ENCODE data around the gene MOB2. TPM values are rescaled to one million over a fixed set of nuclear protein-coding genes. Genes with fewer than 3 reads are reported as not detected.
A peak's percentile ranks its signal among the peaks of the same experiment; 100 is the strongest.

Gene MOB2
- 10 to 100 TPM; 36.8 to 59.1 (median 45.2) TPM for total RNA-seq
- polyA plus RNA-seq = 10 to 100 TPM; 25.2 to 57.9 TPM
- long read RNA-seq, donor 1, partial matches to known transcripts = 36 of 45 reads
- long read RNA-seq, donor 1, other reads (novel, unspliced or antisense) = 2 of 45 reads
- long read RNA-seq, donor 2, partial matches to known transcripts = 28 of 44 reads
- long read RNA-seq, donor 2, other reads (novel, unspliced or antisense) = 9 of 44 reads
- long read RNA-seq, donor 3, partial matches to known transcripts = 42 of 55 reads
- long read RNA-seq, donor 3, other reads (novel, unspliced or antisense) = 8 of 55 reads

GRCh38 chr11:1486054-1486825 lies at the start of gene MOB2:
MOB2 (minus strand) TSS chr11:1486779; CDS start chr11:1486556, 223 bp downstream.
- DNase-seq = peak; percentile 39 to 50
- H3K27ac ChIP-seq = peak within 1 kb of the TSS in 9 of 10 donors; percentile 10 to 66 (median 34)
- no peaks in the 10 kb centered on the region for H3K27me3 ChIP-seq

GRCh38 chr11:1534682-1535081 lies 48.1 kb upstream of the MOB2 start:
- H3K4me1 ChIP-seq = peaks cover 50 to 80% (median 77%) of the 10 kb centered on the region in 9 donors
- TF ChIP-seq CTCF (IDR thresholded peaks at IDR 0.05) = no peak
- DNase-seq (peak in 1 of 2 donors; percentile 15), ATAC-seq (peak in 1 of 8 donors; percentile 14)
- peaks cover 0 to 7% (median 0%) of the 10 kb centered on the region in 7 donors for H3K27me3 ChIP-seq
- H3K27ac ChIP-seq = peak overlapping the region in 3 of 10 donors; percentile 41 to 72 (median 71)
- H3K9me3 ChIP-seq = peaks cover 0 to 3% (median 0%) of the 10 kb centered on the region in 11 donors
- 75 to 78% methylated on average over 14 of the region's 14 CpGs for WGBS, 2 donors
- peaks cover 0 to 28% (median 0%) of the 10 kb centered on the region in 9 donors for H3K36me3 ChIP-seq
- intact Hi-C loops (cut with DNase I) = loop anchor here in 1 of 10 donors (5.0 kb wide), 1 partner anchor 232 kb away; no protein-coding TSS in a partner anchor
- no peak overlapping the region for H3K4me3 ChIP-seq

More at GRCh38 chr11:1486054-1486825, at the start of gene MOB2:
- H3K4me3 ChIP-seq = peak within 1 kb of the TSS in 7 of 10 donors; percentile 8 to 43 (median 30)
- TF ChIP-seq CTCF (IDR thresholded peaks at IDR 0.05) = no peak
- WGBS, 2 donors = 22 to 28% methylated on average over 31 of the region's 31 CpGs
- intact Hi-C loops (cut with DNase I) = no loop called here
- H3K9me3 ChIP-seq = no peaks in the 10 kb centered on the region
- peaks cover 53 to 86% (median 75%) of the 10 kb centered on the region in 9 donors for H3K4me1 ChIP-seq
- H3K36me3 ChIP-seq = peaks cover 0 to 6% (median 0%) of the 10 kb centered on the region in 9 donors
- ATAC-seq = peak; percentile 46 to 65 (median 56)

GRCh38 chr11:1534171-1534570 lies 47.6 kb upstream of the MOB2 start:
- intact Hi-C loops (cut with DNase I) = loop anchor here in 1 of 10 donors (5.0 kb wide), 1 partner anchor 232 kb away; no protein-coding TSS in a partner anchor
- Histone ChIP-seq H3K4me1 (peaks cover 50 to 85% (median 82%) of the 10 kb centered on the region in 9 donors), H3K27ac (peak overlapping the region in 6 of 10 donors; percentile 41 to 83 (median 72)), H3K36me3 (peaks cover 0 to 28% (median 0%) of the 10 kb centered on the region in 9 donors), H3K4me3 (no peak overlapping the region), H3K9me3 (peaks cover 0 to 3% (median 0%) of the 10 kb centered on the region in 11 donors), H3K27me3 (peaks cover 0 to 7% (median 0%) of the 10 kb centered on the region in 7 donors)
- DNase-seq (no peak), ATAC-seq (no peak)
- 91 to 92% methylated on average over 7 of the region's 7 CpGs for WGBS, 2 donors
- TF ChIP-seq CTCF (IDR thresholded peaks at IDR 0.05) = no peak

- intact Hi-C loops (cut with DNase I) = loop anchor here in 1 of 10 donors (5.0 kb wide), 1 partner anchor 231 kb away; no protein-coding TSS in a partner anchor
- peaks cover 0 to 28% (median 0%) of the 10 kb centered on the region in 9 donors for H3K36me3 ChIP-seq
- peaks cover 0 to 7% (median 0%) of the 10 kb centered on the region in 7 donors for H3K27me3 ChIP-seq
- no peak overlapping the region for H3K4me3 ChIP-seq
- peak overlapping the region; percentile 47 to 88 (median 68) for H3K27ac ChIP-seq
- peaks cover 0 to 3% (median 0%) of the 10 kb centered on the region in 11 donors for H3K9me3 ChIP-seq
- whole genome bisulfite sequencing, 2 donors = 81 to 85% methylated on average over 10 of the region's 10 CpGs
- ATAC-seq = no peak
- no peak for DNase-seq
- TF ChIP-seq CTCF (IDR thresholded peaks at IDR 0.05) = no peak
- peaks cover 53 to 93% (median 90%) of the 10 kb centered on the region in 9 donors for H3K4me1 ChIP-seq
These were observed 46.8 kb upstream of the MOB2 start for GRCh38 chr11:1533342-1533725.

Data from heart right ventricle (tissue), 16 donors.